HG03565 (cell line): ENCODE results near the gene FBXO5.
"Not testable (repeated sequence)": the region's sequence is repeated elsewhere in the genome, so short reads cannot be mapped to it uniquely, and the experiment has no call there.

ENCODE experiments used
- ATAC-seq: cut with Tn5 transposase; IDR thresholded peaks from one replicate; pipeline ENCODE4 v1.9.1; 2021; ENCODE audit warnings: mild to moderate bottlenecking, moderate library complexity; ENCODE audit not compliant: unreplicated experiment

FBXO5 gene, protein sequence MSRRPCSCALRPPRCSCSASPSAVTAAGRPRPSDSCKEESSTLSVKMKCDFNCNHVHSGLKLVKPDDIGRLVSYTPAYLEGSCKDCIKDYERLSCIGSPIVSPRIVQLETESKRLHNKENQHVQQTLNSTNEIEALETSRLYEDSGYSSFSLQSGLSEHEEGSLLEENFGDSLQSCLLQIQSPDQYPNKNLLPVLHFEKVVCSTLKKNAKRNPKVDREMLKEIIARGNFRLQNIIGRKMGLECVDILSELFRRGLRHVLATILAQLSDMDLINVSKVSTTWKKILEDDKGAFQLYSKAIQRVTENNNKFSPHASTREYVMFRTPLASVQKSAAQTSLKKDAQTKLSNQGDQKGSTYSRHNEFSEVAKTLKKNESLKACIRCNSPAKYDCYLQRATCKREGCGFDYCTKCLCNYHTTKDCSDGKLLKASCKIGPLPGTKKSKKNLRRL

GRCh38 chr6:152982904-152983636, at the start of gene FBXO5:
TSS of gene FBXO5 (minus strand) at chr6:152983041. CDS start at chr6:152982959, 82 bp downstream.
- ATAC-seq, result peak; percentile 86

- no peak for ATAC-seq
These were observed 49.5 kb upstream of the FBXO5 start for GRCh38 chr6:153032255-153032882.

GRCh38 chr6:153031335-153031955, 48.6 kb upstream of the FBXO5 start:
- no peak for ATAC-seq

GRCh38 chr6:153028963-153029362, 46.1 kb upstream of the FBXO5 start:
- no peak for ATAC-seq

- ATAC-seq, result no peak
These were observed 45.4 kb upstream of the FBXO5 start for GRCh38 chr6:153028286-153028685.

DNA sequence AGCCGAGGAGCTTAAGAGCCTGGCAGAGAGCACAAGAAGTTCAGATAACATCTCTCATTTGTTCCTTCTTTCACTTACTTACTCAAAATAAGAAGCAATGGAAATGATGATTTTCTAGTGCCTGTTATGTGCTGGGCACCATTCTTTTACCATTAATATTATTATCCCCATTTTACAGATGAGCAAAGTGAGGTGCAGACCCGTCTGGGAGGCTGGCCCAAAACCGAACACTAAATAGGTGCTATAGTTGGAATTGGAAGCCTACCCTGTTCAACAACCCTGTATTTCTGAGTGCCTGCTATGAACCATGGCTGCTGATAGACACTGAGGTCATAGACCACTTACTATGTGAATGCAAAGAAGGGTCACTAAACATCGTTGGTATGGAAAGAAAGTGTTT, 44.6 kb upstream of the FBXO5 start:
- ATAC-seq, result no peak

DNA sequence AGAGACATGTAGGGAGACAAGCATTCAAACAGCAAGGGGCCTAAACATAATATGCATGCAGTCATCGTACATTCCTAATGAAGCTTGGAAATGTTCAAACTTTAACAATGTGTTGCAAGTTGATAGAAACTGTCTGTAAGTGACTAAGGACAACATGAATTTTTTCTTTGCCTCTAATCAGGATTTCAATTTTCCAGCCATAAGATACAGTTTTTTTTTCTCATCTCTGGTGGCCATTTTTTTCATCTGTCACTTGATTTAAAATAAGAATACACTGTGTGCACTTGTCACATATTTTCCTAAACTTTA, 41.8 kb upstream of the FBXO5 start:
- ATAC-seq, result no peak

- ATAC-seq, result peak; percentile 99
These were observed 41.3 kb upstream of the FBXO5 start for GRCh38 chr6:153023977-153024708.

GRCh38 chr6:153018355-153018754, 35.5 kb upstream of the FBXO5 start:
- no peak for ATAC-seq

DNA sequence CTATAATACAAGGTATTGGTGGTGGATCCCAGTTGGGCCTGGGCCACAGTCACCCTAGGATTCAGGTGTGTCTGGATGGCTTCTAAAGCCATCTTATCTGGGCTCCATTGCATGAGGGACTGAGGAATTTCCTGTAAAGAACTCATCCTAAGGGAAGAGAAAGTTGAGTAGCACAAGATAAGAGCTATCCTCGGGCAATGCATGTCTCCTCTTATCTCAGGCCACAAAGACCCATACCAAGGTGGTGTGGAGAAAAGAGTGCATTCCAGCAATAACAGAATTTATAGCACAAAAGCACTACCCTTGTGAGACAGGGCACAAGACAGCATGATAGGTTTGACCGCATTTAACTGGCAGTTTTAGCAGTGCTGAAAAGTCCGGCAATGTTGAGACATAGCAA, 34.0 kb upstream of the FBXO5 start:
- ATAC-seq, result no peak

DNA sequence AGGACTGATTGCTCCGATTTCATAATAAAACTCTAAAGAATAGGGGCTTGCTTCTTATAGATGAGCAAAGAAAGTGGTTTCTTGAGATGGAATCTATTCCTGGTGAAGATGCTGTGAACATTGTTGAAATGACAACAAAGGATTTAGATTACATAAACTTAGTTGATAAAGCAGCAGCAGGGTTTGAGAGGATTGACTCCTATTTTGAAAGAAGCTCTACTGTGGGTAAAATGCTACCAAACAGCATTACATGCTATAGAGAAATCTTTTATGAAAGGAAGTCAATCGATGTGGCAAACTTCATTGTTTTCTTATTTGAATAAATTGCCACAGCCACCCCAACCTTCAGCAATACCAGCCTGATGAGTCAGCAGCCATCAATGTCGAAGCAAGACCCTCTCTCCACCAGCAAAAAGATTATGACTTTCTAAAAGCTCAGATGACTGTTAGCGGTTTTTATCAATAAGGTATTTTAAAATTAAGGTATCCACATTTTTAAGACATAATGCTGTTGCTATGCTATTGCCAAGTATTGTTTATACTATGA, 32.3 kb upstream of the FBXO5 start:
- no peak for ATAC-seq

- no peak for ATAC-seq
These were observed 30.6 kb upstream of the FBXO5 start for GRCh38 chr6:153013438-153013837.

DNA sequence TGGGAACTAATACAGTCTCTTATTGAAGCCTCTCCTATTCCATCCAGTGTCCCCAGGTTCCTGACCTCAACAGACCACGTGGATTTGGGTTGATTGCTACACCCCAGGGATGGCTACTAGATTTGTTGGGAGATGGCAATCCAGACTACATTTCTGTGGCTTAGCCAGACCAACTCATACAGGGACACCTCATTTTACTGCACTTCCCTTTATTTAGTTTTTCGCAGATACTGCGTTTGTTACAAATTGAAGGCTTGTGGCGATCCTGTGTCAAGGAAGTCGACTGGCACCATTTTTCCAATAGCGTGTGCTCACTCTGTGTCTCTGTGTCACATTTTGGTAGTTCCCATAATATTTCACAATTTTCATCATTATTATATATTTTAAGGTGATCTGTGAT, 30.0 kb upstream of the FBXO5 start:
- no peak for ATAC-seq

DNA sequence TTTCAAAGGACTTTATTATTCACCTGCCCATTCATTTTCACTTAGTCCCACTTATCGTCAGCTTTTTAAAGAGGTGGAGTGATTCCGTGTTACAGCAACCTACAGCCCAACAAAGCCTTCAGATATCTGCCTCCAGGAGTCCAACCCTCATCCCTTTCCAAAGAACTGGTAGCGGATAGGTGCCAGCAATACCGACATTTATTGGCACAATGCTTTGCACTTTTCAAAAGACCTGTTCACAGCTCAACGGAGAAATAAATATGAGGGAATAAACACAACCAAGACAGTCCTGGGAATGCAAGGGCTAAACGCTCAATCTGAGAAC, 20.5 kb upstream of the FBXO5 start:
- no peak for ATAC-seq

GRCh38 chr6:153002613-153003365, 19.9 kb upstream of the FBXO5 start, which contains the start of gene MTRF1L:
TSS of gene MTRF1L (minus strand) at chr6:153002709. CDS start at chr6:153002685, 24 bp downstream.
- ATAC-seq, result peak; percentile 92

GRCh38 chr6:153001767-153002612, 19.1 kb upstream of the FBXO5 start:
- ATAC-seq, result peak; percentile 9

- not testable (repeated sequence) for ATAC-seq
These were observed 17.9 kb upstream of the FBXO5 start for GRCh38 chr6:153000790-153001189.

DNA sequence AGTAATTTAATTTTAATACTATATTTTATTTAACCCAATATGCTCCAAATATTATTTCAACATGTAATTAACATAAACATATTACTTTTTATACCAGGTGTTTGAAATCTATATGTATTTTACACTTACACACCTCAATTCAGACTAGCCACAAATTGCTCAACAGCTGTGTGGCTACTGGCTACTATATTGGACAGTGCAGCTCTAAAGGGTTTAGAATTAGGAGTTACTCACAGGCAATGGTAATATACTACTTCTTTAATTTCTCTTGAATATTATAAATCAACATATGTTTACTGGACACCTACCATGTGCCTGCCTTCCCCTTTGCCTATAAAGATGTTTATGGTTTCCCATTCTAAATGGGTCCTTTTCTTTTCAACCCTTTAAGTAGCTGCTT, 17.4 kb upstream of the FBXO5 start:
- ATAC-seq, result no peak

GRCh38 chr6:152999538-152999937, 16.7 kb upstream of the FBXO5 start:
- not testable (repeated sequence) for ATAC-seq
